Left ventricle myocardium superior (tissue), 1 donor: ENCODE measurements around the gene NARF. TPM values are rescaled to one million over a fixed set of nuclear protein-coding genes. Genes with fewer than 3 reads are reported as not detected.
"Not testable (repeated sequence)": the region's sequence is repeated elsewhere in the genome, so short reads cannot be mapped to it uniquely, and the experiment has no call there.

Experiments used
- ATAC-seq: fragments of 200-7000 bp; cut with Tn5 transposase; one replicate; pipeline ENCODE4 v1.9.1; 2020; ENCODE audit warnings: mild to moderate bottlenecking, moderate library complexity
- DNase-seq: peaks from one replicate; pipeline ENCODE4 v3.0.0-alpha.2; 2020
- intact Hi-C: fragments of 100-400 bp; cut with micrococcal nuclease; formaldehyde crosslinking; loops from one replicate; pipeline ENCODE4 v1.11.0; 2022
- total RNA-seq: library from RNA; stranded (reverse); fragmentation: NEBNext Ultra II Directional; extraction: Animal tissue kit (Norgen Biotek cat#: 25700); gene quantifications from one replicate; pipeline ENCODE4 v1.2.1, GENCODE V29; 2021
- donor health status: DM: no; HTN: yes; CAD: no; lungs with severe emphysema.

The NARF gene
- total RNA-seq, 1 donor from 2014 or later: 90.4 TPM

DNA sequence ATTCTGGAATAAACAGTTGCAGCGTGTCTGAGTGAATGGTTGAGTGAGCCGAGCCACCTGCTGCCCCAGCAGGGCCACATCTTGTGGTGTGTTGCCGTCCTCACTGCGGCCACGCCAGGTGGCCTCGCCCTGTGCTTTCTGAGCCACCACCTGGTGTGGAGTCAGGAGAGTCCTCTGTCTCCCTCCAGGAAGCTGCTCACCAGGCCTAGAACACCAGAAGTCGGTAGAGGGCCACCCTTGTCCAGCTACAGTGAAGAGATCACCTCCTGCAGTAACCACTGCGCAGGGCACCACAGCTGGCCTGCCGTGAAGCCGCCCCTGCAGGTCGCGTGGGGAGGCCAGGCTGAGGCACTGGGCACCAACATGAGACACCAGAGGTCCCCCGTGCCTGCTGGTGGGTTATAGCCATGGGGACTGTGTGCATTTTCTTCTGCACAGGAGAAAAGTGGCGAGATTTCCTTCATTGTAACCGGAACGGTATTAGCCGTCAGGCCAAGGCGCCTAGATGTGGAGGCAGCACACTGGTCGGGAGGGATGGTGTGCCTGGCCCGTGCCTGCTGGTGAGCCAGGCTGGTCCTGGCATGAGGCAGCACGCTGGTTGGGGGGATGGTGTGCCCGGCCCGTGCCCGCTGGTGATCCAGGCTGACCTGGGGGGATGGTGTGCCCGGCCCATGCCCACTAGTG is 32.1 kb downstream of the NARF start:
- ATAC-seq (no peak), DNase-seq (no peak)
- intact Hi-C loops: no loop called here

DNA sequence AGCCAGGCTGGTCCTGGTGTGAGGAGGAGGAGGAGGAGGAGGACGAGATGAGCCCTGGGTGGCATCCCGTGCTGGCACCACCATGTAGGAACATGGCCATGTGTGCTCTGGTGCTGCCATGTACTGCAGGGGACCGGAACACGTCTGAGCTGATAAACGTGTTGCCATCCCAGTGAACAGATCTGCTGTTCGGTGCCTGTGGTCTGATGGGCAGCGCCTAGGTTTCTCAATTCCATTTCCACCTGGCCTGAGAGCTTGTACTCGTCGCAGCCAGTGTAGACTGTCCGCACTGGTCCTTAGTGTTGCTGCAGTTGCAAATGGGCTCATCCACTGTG is 32.6 kb downstream of the NARF start:
- intact Hi-C loops: no loop called here
- DNase-seq (no peak), ATAC-seq (no peak)

DNA sequence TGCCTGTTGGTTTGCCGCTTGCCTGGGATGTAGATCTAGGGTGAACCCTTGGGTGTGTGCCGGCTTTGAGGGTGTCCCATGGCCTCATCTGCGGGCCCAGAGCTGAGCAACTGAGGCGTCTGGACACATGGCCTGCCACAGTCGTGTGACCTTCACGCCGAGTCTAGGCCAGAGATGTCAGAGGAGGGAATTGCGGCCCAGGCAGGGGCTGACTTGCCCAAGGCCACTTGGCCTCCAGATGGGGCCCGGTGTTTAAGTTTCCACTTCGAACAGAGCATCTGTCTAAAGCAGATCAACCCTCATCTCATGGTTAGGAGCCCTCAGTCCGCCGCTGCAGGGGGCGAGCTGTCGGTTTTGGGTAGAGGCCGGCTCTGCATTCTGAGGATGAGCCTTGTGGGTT is 33.0 kb downstream of the NARF start:
- intact Hi-C loops: no loop called here
- no peak for ATAC-seq
- DNase-seq: no peak

DNA sequence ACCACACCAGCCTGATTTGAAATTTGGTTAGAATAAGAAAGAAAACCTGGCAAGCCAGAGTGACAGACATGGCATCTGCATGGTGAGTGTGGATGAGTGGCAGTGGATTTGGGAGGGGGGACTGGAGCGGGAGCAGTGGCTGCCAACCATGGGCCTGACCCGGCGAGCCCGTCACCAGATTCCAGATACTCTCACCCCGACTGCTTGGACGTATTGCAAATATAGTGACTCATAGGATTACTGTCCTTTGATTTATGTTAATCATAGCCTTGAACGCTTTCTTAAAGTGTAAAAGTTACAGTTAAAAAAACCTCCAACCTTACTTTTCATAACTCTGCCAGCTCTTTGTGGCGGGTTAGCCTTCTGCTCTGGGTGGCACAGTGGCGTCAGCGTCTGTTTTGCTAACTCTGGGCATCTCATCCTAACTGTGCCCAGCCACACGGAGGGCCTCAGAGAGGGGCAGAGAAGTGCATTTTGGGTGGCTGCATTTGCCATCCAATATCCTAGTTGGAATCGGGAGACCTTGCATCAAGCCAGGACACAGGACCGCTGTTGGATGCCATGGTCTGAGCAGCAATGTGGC is 34.2 kb downstream of the NARF start:
- intact Hi-C loops: no loop called here
- DNase-seq (no peak), ATAC-seq (no peak)

DNA sequence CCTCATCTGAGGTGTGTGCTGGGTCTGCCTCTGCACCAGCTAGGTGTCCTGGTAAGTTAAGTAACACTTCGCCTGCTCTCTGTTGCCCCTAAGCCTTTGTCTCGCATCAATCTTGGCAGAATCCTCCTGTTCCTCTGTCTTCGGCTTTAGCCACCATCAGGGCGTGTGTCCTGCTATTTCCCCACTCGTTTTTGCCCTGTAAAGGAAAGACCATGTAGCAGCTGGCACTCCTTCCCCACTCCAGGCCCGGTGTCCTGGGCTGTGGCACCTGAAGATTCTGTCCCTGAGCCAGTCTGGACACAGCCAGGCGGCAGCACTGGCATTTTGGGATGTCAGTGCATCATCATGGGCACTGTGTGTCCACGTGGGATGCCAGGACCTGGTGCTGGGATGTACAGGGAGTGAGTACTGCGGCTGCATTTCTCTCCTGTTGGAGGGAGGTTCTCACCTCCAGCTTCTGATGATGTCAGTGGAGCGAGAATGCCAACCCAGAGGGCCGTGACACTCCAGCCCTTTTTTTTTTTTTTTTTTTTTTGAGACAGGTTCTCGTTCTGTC is 34.8 kb downstream of the NARF start:
- intact Hi-C loops: no loop called here
- ATAC-seq (no peak), DNase-seq (no peak)

DNA sequence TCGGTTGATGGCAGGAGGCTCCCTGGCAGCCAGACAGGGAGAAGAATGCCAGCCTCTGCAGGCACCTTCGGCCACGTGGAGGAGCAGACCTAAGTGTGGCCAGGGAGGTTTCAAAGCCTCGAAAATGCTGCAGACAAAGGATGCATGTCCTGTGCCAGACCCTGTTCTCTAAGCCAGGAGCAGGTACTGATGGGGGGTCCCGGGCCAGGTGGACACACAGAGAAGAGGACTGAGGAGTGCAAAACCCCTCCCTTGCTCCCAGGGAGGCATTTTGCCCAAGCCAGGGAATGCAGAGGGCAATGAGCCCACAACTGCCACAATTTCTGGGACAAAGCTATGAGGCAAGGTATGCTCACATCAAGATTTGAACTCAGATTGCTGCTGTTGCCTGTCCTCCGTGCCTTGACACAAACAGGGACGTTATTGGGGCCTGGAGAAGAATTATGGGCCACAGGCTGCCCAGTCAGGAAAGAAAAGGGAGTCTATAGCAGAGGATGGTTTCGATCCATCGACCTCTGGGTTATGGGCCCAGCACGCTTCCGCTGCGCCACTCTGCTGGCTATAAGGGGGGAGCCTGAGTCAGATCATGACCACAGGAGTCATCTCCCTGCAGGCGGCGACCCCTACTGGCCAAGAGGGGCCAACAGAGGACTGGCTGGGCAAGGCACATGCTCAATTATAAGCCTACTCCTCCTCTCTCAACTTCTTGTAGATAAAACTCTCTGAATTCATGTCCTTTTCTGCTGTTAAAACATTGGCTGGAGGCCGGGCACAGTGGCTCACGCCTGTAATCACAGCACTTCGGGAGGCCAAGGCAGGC is 35.9 kb downstream of the NARF start:
- DNase-seq (peak; percentile 89), ATAC-seq (peak; percentile 76)
- intact Hi-C loops: no loop called here

DNA sequence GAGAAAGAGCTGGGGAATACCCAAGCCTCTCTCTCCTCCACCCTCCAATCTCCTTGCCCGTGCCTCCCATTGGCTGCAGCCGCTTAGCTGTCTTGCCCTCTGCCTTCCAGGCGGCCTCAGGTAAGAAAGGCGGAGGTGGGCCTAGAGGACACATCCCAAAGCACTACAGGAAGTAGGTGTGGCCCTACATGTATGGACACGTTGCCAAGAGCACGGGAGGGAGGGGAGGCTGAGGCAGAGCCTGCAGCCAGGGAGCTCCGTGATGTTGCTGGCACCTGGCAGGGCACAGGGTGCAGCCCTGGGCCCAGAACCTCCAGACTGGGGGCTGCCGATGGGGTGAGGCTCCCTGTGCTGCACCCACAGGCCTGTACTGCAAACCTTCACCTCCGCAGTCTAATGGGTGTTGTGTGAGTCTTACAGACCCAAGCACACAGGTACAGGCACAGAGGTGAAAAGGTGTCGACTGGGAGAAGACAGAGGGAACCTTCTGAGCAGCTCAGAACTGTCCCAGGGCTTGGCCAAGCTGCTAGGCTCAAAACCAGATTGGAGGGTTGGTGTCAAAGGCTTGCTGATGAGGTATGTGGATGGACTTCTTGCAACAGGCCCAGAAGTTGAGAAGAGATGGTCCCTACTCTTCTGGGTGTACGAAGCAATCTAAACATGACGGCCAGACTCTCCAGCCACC is 37.4 kb downstream of the NARF start:
- ATAC-seq: no peak
- no peak for DNase-seq
- intact Hi-C loops: no loop called here

DNA sequence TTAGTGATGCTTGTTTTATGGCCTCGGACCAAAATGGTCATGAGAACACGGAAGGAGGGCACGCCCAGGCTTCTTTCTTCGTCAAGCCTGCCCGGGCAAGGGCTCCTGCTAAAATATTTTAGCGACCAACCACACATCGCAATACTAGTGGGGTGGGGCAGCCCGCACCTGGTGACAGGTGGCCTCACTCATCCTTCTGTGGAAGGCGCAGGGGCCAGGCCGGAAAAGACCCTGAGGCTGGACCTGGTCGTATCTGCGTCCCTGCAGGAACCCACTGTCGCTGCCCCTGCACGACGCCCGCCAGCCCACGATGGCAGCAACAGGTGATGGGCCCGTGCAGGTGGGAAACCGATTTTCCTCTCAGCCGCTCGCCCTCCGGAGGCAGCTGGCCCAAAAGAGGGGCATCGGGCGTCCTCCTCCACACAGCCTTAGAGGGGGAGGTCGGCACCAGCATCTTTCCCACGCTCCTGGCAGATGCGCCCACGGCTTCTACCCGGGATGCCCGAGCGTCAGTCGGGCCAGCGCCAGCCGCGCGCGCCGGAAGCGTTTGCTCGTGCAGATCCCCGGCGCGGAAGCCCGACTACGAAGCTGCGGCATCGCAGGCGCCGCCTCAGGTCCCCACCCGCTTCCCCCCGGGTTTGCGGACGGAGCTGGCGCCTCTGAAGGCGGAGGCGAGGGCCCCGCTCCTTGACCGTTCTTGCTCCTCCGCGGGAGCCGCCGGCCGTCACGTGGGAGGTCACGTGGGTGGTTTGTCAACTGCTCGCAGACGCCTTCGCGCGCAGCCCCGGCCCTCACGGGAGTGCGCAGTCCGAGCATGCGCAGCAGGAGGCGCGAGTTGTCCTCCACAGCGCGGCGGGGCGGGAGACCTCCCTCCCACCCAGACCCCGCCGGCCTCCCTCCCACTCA is 38.2 kb downstream of the NARF start:
- ATAC-seq: peak; percentile 89
- peak; percentile 99 for DNase-seq
- intact Hi-C loops: no loop called here

DNA sequence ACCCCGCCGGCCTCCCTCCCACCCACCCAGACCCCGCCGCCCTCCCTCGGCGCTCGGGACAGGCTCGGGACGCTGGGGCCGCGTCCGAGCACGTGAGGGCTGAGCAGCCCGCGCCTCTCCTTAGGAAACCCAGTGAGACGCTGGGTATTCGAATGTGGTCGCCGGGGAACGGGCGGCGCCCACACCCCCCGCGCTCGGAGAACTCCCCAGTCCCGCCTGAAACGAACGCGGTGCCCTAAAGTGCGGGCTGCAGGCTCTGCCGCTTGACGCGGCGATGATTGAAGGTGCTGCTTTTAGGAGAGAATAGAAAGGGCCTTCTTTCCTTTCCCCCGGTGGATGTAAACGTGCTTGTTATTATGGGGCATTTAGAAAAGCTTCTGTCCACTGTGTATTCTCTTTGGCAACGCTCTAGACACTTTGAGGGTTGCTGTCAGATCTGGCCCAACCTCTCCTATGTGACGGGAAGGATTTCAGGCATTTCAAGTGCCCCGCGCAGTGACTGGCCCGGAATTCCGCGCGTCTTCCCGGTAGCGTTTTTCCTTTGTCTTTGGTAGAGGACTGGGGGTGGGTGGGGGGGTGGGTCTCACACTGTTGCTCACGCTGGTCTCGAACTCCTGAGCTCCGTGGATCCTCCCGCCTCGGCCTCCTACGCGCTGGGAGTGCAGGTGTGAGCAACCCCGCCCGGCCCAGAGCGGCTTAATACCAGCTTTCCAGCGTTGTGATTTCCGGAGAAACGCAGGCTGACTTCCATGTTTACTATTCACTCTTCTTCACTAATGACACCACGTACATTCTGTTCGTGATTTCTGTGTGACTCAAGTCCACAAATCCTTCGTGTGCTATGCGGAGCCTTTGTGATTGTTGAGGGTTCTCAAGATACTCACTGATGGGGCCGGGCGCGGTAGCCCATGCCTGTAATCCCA is 39.2 kb downstream of the NARF start:
- ATAC-seq (peak; percentile 58), DNase-seq (peak; percentile 64)
- intact Hi-C loops: no loop called here

DNA sequence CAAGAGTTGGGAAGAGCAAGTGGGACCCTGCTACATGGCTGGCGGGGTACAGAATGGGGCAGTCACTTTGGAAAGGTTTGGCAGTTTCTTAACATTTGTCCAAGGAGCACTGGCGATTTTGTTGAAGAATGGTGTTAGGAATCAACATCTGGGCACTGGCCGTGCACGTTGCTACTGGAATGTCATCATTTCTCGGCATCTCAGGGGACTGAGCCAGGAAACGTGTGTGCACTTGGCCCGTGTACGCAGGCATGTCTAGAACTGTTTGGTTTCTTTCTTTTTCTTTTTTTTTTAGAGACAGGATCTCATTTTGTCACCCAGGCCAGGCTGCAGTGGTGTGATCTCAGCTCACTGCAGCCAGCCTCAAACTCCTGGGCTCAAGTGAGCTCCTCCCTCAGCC is 43.7 kb downstream of the NARF start:
- ATAC-seq (no peak), DNase-seq (no peak)
- intact Hi-C loops: no loop called here

DNA sequence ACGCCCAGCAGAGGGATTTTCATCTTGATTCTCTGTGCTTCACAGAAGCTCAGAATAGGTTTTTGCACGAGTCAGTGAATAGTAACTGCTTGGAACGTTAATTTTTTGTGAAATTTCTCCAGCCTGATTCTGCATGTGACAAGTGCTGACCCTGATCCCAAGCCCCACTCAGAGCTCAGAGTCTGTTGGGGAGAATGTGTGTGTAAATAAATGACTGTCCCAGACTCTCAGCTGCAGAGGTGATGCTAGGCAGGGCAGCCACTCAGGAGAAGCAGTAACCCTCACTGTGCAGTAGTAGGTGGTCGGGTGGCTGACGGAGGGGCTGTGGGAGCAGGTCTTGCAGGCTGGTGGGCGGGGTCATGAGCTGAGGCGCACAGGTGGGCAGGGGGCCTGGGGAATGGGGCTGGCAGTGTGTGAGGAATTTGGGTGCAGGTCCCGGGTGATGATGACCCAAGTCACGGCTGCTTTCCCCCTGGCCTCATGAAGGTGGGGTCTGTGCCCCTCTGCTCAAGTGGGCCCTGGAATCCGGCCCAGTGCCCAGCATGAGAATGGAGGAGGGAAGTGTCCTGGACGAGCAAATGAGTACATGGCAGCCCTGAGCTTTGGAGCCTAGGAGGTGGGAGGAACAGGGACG is 44.7 kb downstream of the NARF start:
- intact Hi-C loops: no loop called here
- DNase-seq (no peak), ATAC-seq (no peak)

DNA sequence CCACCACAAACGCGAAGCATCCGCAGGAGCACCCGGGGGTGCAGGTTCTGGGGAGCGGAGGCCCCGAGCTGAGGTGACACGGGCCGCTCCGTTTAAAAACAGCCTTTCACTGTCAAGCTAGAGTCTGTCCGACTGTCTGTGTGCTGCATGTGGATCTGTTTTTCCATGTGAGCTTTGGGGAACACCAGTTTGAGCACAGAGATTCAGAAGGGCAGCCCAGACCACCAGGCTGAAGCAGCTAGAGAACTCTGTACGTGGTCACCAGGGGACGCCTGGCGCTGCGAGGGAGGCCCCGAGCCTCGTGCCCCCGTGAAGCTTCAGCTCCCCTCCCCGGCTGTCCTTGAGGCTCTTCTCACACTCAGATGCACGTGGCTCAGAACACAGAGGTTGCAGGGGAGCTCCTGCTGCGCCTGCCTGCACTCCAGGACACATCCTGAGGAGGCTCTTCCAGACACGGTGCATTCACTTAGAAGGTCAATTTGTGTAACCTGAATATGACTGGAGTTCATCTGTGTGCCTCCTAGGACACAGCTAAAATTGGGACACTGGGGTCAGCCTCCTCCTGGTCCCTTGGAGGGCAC is 45.3 kb downstream of the NARF start:
- DNase-seq (no peak), ATAC-seq (no peak)
- intact Hi-C loops: no loop called here

DNA sequence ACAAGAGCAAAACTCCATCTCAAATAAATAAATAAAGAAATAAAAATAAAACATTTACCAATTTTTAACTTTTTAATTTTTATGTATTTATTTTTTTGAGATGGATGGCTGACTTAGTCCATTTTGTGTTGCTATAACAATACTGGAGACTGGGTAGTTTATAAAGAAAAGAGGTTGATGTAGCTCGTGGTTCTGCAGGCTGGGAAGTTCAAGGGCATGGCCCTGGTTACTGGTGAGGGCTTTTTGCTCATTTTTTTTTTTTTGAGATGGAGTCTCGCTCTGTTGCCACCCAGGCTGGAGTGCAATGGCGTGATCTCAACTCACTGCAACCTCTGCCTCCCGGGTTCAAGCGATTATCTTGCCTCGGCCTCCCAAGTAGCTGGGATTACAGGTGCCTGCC is 46.8 kb downstream of the NARF start:
- ATAC-seq: no peak
- intact Hi-C loops: no loop called here
- DNase-seq: no peak

DNA sequence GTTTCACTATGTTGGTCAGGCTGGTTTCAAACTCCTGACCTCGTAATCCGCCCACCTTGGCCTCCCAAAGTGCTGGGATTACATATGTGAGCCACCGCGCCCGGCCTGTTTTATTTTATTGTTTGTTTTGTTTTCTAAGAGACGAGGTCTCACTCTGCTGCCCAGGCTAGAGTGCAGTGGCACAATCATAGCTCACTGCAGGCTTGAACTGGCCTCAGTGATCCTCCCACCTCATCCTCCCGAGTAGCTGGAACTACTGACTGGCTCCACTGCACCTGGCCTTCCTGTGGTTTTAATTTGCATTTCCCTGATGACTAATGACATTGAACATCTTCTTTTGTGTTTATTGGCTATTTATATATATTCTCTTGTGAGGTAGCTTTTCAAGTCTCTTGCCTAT is 47.9 kb downstream of the NARF start:
- intact Hi-C loops, ATAC-seq, DNase-seq: not testable (repeated sequence)

DNA sequence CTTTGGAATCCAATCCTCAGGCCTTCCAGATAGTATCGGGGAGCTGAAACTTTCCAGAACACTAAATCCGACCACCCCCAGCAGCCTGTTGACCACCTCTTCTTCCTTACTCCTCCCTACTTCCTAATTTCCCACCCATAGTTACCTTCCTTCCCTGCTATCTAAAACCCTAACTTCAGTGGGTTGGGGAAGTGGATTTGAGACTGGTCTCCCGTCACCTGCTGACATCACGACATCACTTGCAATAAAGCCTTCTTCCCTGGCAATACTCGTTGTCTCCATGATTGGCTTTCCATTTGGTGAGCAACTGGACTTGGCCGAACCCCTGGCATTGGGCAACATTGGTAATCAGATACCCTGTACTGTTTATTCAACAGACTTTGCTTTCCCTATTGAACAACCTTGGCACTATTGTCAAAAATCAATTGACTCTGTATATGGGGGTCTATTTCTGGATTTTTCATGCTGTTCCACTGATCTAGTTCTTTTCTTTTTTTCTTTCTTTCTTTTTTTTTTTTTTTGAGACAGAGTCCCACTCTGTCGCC is 49.2 kb downstream of the NARF start:
- DNase-seq: no peak
- no peak for ATAC-seq
- intact Hi-C loops: no loop called here

DNA sequence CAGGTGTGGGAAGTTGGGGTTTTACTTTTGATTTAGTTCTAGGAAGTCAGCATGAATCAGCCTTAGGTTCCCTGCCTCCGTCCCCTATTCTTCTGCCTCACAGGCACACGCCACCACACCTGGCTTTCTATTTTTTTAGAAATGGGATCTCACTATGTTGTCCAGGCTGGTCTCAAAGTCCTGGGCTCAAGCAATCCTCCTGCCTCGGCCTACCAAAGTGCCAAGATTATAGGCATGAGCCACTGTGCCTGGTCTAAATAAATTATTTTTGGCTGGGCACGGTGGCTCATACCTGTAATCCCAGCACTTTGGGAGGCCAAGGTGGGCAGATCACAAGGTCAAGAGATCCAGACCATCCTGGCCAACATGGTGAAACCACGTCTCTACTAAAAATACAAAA is 53.1 kb downstream of the NARF start:
- ATAC-seq, intact Hi-C loops: not testable (repeated sequence)

DNA sequence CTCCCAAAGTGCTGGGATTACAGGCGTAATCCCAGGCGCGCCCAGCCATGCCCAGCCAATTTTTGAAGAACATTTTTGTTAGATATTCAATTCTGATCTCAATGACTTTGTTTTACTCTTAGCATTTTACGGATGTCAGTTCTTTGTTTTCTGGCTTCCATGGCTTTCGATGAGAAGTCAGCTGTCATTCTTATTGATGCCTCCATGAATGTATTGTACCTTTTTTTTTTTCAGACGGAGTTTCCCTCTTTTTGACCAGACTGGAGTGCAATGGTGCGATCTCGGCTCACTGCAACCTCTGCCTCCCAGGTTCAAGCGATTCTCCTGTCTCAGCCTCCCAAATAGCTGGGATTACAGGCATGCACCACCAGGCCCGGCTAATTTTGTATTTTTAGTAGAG is 55.3 kb downstream of the NARF start:
- ATAC-seq: not testable (repeated sequence)

More for the DNA sequence above, 53.1 kb downstream of the NARF start:
- DNase-seq: not testable (repeated sequence)

More for the DNA sequence above, 55.3 kb downstream of the NARF start:
- DNase-seq, intact Hi-C loops: not testable (repeated sequence)
